HepG2 (cell line): ENCODE data around the gene ZNF446. TPM values are rescaled to one million over a fixed set of nuclear protein-coding genes. Genes with fewer than 3 reads are reported as not detected.

ENCODE experiments used
- AGO2 ChIP-seq: fragments of 200-400 bp; formaldehyde crosslinking; optimal IDR thresholded peaks from 2 replicates; pipeline ENCODE3; 2017; ENCODE audit warnings: mild to moderate bottlenecking, low read depth, low read length, moderate library complexity
- EED ChIP-seq: sonication (generic); formaldehyde crosslinking; IDR thresholded peaks from 2 replicates; pipeline ENCODE4 v1.5.0; 2020; ENCODE audit warnings: mild to moderate bottlenecking, missing genetic modification reagents
- FOSL1 ChIP-seq: sonication (generic); formaldehyde crosslinking; IDR thresholded peaks from 2 replicates; pipeline ENCODE4 v1.9.0; 2021; ENCODE audit warnings: missing genetic modification reagents, borderline replicate concordance
- MEIS2 ChIP-seq: sonication (generic); formaldehyde crosslinking; IDR thresholded peaks from 2 replicates; pipeline ENCODE4 v1.9.0; 2021; ENCODE audit warnings: mild to moderate bottlenecking, missing genetic modification reagents
- MLLT10 ChIP-seq: sonication (generic); formaldehyde crosslinking; IDR thresholded peaks from 2 replicates; pipeline ENCODE4 v1.4.0; 2020; ENCODE audit warnings: missing genetic modification reagents
- MTA3 ChIP-seq: sonication (generic); formaldehyde crosslinking; IDR thresholded peaks from 2 replicates; pipeline ENCODE4 v1.4.0; 2020; ENCODE audit warnings: missing genetic modification reagents
- MTF1 ChIP-seq: sonication (generic); formaldehyde crosslinking; IDR thresholded peaks from 2 replicates; pipeline ENCODE4 v1.5.0; 2020; ENCODE audit warnings: missing genetic modification reagents
- RBM22 ChIP-seq: fragments of 200-400 bp; formaldehyde crosslinking; optimal IDR thresholded peaks from 2 replicates; pipeline ENCODE3; 2017; ENCODE audit warnings: mild to moderate bottlenecking, low read length, moderate library complexity
- SNAPC2 ChIP-seq: sonication (generic); formaldehyde crosslinking; IDR thresholded peaks from 2 replicates; pipeline ENCODE4 v1.8.1; 2022; ENCODE audit warnings: mild to moderate bottlenecking, missing genetic modification reagents
- ZFP41 ChIP-seq: sonication (generic); formaldehyde crosslinking; IDR thresholded peaks from 2 replicates; pipeline ENCODE4 v1.4.0; 2020; ENCODE audit warnings: mild to moderate bottlenecking, missing genetic modification reagents, borderline replicate concordance
- ZNF383 ChIP-seq: sonication (generic); formaldehyde crosslinking; IDR thresholded peaks from 2 replicates; pipeline ENCODE4 v1.4.0; 2020; ENCODE audit warnings: missing genetic modification reagents, mild to moderate bottlenecking, borderline replicate concordance
- ZNF569 ChIP-seq: sonication (generic); formaldehyde crosslinking; IDR thresholded peaks from 2 replicates; pipeline ENCODE4 v1.5.0; 2020; ENCODE audit warnings: mild to moderate bottlenecking, missing genetic modification reagents, moderate library complexity, borderline replicate concordance
- ZNF644 ChIP-seq: IDR thresholded peaks from 2 replicates; pipeline ENCODE4 v1.6.1; 2016; ENCODE audit warnings: low read depth
- ZNF790 ChIP-seq: sonication (generic); formaldehyde crosslinking; IDR thresholded peaks from 2 replicates; pipeline ENCODE4 v1.8.0; 2022; ENCODE audit warnings: missing genetic modification reagents, mild to moderate bottlenecking, borderline replicate concordance
- ZNF816 ChIP-seq: sonication (generic); formaldehyde crosslinking; IDR thresholded peaks from 2 replicates; pipeline ENCODE4 v1.8.0; 2022; ENCODE audit warnings: missing genetic modification reagents, mild to moderate bottlenecking, borderline replicate concordance
- polyA plus RNA-seq, 8 experiments: library from polyadenylated mRNA; depleted of rRNA in 3 of 8; stranded (reverse) in 7 of 8; unstranded in 1 of 8; fragments of >200 nt; fragmentation: Illumina TruSeq in 4 of 8; extraction: Trizol in 4 of 8; gene quantifications; 2 replicates each; pipeline versions ENCODE4 v1.2.1 to v1.2.3, GENCODE V29; 2011 to 2016; ENCODE audit warnings: low read depth in 4 of 8, missing spikeins in 1 of 8, mixed read lengths in 1 of 8; ENCODE audit not compliant: insufficient read depth in 1 of 8
- total RNA-seq, 5 experiments: library from RNA; depleted of rRNA; stranded (reverse); fragments of >200 nt; fragmentation: Illumina TruSeq; extraction: Trizol; gene quantifications; 2 replicates each; pipeline ENCODE4 v1.2.3, GENCODE V29; 2016; ENCODE audit warnings: low read depth in 1 of 5
- TF ChIP-seq, protein P1 (sequence below): sonication (generic); formaldehyde crosslinking; IDR thresholded peaks from 2 replicates; pipeline ENCODE4 v1.4.0; 2020; ENCODE audit warnings: mild to moderate bottlenecking, missing genetic modification reagents
- TF ChIP-seq, protein P2 (sequence below): sonication (generic); formaldehyde crosslinking; IDR thresholded peaks from 2 replicates; pipeline ENCODE4 v1.8.0; 2022; ENCODE audit warnings: missing genetic modification reagents, mild to moderate bottlenecking, inconsistent platforms, borderline replicate concordance
- TF ChIP-seq, protein P3 (sequence below): sonication (generic); formaldehyde crosslinking; IDR thresholded peaks from 2 replicates; pipeline ENCODE4 v1.8.0; 2022; ENCODE audit warnings: missing genetic modification reagents, low read depth, mild to moderate bottlenecking, borderline replicate concordance
- TF ChIP-seq, protein P4 (sequence below): sonication (generic); formaldehyde crosslinking; IDR thresholded peaks from 2 replicates; pipeline ENCODE4 v1.5.1; 2020; ENCODE audit warnings: mild to moderate bottlenecking, missing genetic modification reagents, borderline replicate concordance
- TF ChIP-seq, protein P5 (sequence below): IDR thresholded peaks from 2 replicates; pipeline ENCODE4 v1.6.1; 2016; ENCODE audit warnings: missing genetic modification reagents, missing compliant biosample characterization

ZNF446 gene
- total and polyA plus RNA-seq, 2 of the 13 experiments (the other 11 are each of a cell fraction or from before 2014, with no cell fraction given), result 3.0 to 3.6 TPM

DNA sequence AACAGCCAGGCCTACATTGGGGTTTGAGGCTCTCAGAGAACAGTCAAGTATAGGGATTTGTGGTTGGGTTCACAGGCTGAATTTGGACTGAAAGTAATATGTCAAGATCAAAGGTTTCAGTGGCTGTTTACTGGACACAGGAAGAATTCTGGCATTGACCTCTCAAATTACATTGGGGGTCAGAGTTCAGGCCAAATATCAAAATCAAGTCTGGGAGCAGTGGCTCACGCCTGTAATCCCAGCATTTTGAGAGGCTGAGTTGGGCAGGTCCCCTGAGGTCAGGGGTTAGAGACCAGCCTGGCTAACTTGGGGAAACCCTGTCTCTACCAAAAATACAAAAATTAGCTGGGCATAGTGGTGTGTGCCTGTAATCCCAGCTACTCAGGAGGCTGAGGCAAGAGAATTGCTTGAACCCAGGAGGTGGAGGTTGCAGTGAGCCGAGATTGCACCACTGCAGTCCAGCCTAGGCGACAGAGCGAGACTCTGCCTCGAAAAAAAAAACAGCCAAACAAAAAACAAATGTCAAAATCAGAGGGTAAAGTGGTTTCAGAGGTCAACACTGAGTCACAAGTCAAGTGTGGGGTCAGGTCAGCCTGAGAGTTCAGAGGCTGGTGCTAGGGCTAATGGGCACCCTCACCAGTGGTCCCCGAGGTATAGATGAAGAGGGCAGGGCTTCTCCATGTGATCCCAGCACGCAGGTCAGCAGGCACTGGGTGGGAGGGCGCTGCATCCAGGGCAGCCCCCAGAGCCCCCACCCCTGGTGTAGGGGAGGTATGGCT lies 34.1 kb downstream of the ZNF446 start (continued):
- TF ChIP-seq, protein P1, sequence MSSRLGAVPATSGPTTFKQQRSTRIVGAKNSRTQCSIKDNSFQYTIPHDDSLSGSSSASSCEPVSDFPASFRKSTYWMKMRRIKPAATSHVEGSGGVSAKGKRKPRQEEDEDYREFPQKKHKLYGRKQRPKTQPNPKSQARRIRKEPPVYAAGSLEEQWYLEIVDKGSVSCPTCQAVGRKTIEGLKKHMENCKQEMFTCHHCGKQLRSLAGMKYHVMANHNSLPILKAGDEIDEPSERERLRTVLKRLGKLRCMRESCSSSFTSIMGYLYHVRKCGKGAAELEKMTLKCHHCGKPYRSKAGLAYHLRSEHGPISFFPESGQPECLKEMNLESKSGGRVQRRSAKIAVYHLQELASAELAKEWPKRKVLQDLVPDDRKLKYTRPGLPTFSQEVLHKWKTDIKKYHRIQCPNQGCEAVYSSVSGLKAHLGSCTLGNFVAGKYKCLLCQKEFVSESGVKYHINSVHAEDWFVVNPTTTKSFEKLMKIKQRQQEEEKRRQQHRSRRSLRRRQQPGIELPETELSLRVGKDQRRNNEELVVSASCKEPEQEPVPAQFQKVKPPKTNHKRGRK (CRISPR knock-in tag), result no peak
- TF ChIP-seq ZFP41 (CRISPR knock-in tag) (no peak), MEIS2 (no peak), ZNF383 (no peak), MLLT10 (CRISPR knock-in tag) (no peak), ZNF644 (CRISPR knock-in tag) (no peak), MTA3 (no peak), ZNF569 (CRISPR knock-in tag) (no peak), ZNF790 (CRISPR knock-in tag) (peak; percentile 18; the same call in 1 of the 2 replicates), MTF1 (no peak), ZNF816 (CRISPR knock-in tag) (no peak; the same call in 1 of the 2 replicates), SNAPC2 (CRISPR knock-in tag) (no peak), EED (CRISPR knock-in tag) (no peak), RBM22 (no peak), AGO2 (no peak), FOSL1 (CRISPR knock-in tag) (peak; percentile 79)
- TF ChIP-seq, protein P2, sequence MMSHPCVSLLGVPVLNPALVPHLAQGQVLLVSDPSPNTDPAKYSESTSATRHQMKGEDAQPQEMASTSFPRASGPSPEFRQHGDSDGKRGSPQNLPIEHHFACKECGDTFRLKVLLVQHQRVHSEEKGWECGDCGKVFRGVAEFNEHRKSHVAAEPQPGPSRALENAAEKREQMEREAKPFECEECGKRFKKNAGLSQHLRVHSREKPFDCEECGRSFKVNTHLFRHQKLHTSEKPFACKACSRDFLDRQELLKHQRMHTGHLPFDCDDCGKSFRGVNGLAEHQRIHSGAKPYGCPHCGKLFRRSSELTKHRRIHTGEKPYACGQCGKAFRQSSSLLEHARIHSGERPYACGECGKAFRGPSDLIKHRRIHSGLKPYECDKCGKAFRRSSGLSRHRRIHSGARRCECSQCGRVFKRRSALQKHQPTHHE (CRISPR knock-in tag), result no peak
- TF ChIP-seq, protein P3, sequence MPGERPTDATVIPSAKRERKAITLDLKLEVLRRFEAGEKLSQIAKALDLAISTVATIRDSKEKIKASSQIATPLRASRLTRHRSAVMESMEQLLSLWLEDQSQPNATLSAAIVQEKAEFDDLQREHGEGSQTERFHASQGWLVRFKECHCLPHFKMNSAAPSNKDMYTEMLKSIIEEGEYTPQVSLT (CRISPR knock-in tag), result no peak
- TF ChIP-seq, protein P4, sequence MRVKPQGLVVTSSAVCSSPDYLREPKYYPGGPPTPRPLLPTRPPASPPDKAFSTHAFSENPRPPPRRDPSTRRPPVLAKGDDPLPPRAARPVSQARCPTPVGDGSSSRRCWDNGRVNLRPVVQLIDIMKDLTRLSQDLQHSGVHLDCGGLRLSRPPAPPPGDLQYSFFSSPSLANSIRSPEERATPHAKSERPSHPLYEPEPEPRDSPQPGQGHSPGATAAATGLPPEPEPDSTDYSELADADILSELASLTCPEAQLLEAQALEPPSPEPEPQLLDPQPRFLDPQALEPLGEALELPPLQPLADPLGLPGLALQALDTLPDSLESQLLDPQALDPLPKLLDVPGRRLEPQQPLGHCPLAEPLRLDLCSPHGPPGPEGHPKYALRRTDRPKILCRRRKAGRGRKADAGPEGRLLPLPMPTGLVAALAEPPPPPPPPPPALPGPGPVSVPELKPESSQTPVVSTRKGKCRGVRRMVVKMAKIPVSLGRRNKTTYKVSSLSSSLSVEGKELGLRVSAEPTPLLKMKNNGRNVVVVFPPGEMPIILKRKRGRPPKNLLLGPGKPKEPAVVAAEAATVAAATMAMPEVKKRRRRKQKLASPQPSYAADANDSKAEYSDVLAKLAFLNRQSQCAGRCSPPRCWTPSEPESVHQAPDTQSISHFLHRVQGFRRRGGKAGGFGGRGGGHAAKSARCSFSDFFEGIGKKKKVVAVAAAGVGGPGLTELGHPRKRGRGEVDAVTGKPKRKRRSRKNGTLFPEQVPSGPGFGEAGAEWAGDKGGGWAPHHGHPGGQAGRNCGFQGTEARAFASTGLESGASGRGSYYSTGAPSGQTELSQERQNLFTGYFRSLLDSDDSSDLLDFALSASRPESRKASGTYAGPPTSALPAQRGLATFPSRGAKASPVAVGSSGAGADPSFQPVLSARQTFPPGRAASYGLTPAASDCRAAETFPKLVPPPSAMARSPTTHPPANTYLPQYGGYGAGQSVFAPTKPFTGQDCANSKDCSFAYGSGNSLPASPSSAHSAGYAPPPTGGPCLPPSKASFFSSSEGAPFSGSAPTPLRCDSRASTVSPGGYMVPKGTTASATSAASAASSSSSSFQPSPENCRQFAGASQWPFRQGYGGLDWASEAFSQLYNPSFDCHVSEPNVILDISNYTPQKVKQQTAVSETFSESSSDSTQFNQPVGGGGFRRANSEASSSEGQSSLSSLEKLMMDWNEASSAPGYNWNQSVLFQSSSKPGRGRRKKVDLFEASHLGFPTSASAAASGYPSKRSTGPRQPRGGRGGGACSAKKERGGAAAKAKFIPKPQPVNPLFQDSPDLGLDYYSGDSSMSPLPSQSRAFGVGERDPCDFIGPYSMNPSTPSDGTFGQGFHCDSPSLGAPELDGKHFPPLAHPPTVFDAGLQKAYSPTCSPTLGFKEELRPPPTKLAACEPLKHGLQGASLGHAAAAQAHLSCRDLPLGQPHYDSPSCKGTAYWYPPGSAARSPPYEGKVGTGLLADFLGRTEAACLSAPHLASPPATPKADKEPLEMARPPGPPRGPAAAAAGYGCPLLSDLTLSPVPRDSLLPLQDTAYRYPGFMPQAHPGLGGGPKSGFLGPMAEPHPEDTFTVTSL (CRISPR knock-in tag), result 0 out of 2 replicates have a peak, but pooled peaks have one; percentile 41
- TF ChIP-seq, protein P5, sequence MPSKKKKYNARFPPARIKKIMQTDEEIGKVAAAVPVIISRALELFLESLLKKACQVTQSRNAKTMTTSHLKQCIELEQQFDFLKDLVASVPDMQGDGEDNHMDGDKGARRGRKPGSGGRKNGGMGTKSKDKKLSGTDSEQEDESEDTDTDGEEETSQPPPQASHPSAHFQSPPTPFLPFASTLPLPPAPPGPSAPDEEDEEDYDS (CRISPR knock-in tag), result no peak
